LNCAP (cell line): ENCODE results near the gene DNAH3.

ENCODE experiments used
- TF ChIP-seq, protein P1 (sequence below): fragments of 450-650 bp; IDR thresholded peaks from 2 replicates; pipeline ENCODE4 v1.5.1; 2017; ENCODE audit warnings: mild to moderate bottlenecking

The DNAH3 gene

DNA sequence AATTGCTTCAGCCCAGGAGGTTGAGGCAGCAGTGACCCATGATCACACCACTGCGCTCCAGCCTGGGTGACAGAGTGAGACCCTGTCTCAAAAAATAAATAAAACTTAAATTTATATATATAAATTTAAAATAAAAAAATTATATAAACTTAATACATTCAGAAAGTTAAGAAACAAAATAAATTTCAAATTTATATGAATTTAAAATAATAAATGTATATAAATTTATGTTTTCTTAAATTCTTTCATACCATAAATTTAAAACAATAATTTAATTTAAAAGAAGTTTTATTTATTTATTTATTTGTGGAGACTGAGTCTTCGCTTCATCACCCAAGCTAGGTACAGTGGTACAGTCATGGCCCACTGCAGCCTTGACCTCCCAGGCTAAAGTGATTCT is 229.8 kb downstream of the DNAH3 start:
- TF ChIP-seq, protein P1, sequence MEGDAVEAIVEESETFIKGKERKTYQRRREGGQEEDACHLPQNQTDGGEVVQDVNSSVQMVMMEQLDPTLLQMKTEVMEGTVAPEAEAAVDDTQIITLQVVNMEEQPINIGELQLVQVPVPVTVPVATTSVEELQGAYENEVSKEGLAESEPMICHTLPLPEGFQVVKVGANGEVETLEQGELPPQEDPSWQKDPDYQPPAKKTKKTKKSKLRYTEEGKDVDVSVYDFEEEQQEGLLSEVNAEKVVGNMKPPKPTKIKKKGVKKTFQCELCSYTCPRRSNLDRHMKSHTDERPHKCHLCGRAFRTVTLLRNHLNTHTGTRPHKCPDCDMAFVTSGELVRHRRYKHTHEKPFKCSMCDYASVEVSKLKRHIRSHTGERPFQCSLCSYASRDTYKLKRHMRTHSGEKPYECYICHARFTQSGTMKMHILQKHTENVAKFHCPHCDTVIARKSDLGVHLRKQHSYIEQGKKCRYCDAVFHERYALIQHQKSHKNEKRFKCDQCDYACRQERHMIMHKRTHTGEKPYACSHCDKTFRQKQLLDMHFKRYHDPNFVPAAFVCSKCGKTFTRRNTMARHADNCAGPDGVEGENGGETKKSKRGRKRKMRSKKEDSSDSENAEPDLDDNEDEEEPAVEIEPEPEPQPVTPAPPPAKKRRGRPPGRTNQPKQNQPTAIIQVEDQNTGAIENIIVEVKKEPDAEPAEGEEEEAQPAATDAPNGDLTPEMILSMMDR = no peak

DNA sequence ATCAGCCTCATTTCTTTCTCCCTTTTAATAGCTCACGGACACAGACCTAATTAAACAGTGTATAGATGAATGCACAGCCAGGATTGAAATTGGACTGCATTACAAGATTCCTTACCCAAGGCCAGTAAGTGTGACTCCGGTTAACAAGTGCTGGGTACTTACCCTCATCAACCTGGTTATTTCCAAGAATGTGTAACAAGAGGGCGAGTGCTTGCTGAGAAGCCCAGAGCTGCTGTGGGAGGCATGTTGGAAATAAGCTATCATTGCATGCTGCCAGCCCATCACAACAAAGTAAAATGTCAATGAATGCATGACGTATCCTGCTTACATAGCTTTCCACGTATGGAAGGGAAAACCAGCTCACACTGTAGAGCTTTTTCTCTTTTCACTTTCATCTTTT is 230.6 kb downstream of the DNAH3 start:
- TF ChIP-seq, protein P1 = no peak

DNA sequence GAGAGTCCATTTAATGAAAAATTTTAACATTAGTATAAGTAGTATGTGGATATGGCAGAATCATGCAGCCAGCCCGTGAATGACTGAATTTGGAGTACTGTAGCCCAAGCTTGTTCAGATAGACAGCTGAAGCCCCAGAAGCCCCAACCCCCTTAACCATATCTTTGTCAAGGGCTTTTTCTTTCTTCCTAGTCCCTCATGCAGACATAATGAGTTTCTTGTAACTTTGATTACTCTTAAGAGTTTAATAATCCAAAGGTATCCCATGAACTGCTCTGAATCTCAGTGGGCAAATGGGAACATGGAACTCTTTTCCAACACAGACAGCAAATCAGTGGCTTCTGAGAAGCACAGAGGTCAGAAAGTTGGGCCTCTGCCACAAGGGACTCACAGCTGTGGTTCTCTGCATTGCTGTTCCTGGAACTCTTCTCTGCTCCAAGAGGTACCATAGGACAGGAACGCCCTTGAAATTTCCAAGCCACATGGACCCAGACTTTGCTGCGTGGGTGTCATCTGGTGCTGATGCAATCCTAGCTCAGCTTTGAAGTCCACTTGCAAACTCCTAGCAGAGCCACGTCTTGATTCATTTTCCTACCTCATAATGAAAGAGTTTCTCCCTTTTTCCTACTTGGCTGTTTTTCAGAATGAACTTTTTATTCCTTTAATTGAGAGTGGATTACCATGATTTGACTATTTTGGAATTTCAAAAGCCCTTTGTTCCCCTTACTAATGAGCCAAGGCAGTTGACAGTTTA is 232.0 kb downstream of the DNAH3 start:
- TF ChIP-seq, protein P1 = no peak

DNA sequence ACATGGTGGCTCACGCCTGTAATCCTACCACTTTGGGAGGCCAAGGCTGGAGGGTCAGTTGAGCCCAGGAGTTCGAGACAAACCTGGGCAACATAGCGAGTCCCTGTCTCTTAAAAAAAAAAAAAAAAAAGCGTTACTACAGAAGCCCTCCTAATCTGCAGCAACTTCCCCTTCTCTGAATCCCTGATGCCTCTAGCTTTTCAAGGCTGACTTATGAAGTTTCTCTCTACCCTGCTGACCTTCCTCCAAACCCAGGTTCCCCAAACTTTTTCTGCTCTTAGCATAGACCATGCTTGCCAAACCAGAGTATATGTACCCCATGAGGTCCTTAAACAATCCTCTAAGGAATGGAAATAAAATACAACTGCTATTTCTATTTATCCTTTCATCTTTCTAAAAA is 233.7 kb downstream of the DNAH3 start:
- TF ChIP-seq, protein P1 = no peak

DNA sequence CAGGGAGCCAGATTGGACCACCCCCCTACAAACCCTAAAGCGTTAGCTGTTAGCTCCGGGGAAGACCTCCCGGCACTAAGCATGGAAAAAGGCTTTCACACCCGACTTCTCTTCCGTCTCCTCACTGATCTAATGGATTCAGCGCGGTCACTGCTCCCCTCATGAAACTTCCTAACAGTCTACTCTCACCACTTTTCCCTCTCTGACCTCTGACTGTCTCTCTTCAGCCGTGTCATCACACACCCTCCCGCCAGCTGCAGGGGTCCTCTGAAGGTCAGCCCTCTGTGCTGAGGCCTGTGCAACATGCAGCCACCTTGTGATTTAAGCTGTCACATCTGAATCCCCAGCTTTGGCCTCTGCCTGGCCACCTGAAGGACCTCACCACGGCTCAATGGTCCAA is 234.4 kb downstream of the DNAH3 start:
- TF ChIP-seq, protein P1 = no peak

DNA sequence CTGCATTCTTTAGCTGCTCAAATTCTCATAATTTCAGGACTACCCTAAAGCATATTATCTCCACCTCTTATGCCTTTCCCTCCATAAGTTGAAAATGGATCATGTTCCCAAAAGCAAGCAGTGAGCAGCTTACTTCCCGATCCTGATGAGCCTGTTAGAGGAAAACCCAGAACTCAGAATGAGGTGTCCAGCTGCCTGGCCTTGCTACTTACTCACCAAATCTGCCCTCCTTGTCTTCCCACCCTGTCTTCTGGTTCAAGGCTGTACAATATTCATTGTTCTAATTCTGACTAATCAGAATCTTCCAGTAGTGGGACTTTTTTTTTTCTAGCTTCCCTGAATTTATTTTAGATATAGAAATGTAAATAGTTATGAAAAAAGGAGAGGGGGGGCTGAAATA is 239.3 kb downstream of the DNAH3 start:
- TF ChIP-seq, protein P1 = no peak

DNA sequence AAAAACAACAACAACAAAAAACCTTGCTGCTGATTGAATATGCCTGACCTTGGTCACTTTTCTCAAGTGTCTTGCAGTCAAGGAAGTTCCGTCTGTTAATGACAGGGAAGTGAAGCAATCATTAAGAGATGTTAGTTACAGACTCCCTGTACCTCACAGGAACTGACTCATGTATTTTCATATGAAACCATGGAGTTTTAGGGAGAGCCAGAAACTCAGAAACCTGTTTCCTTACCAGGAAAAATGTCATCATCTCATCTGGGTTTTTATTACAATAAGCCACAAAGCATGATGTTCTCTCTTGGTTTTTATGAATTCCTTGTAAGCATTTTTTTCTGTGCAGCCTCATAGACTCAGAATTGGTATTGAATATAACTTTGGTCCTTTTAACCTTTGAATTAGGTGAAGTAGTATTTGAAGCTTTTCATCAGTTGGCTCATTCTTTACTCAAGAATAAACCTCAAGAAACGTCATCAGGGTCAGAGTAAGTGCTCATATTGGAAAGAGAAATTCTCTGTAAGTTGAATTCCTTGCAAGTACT is 239.8 kb downstream of the DNAH3 start:
- TF ChIP-seq, protein P1 = no peak
